H1 (cell line): ENCODE data around the gene BET1L.

Source experiments
- BCL11A ChIP-seq, 2 experiments: IDR thresholded peaks; one replicate each; pipeline ENCODE4 v1.6.1; 2011; ENCODE audit warnings: low read depth in 2 of 2, low read length in 2 of 2, mild to moderate bottlenecking in 2 of 2
- EZH2 ChIP-seq: fragments of 200-600 bp; sonication (generic); IDR thresholded peaks from 2 replicates; pipeline ENCODE4 v1.7.1; 2012; ENCODE audit warnings: low read depth, mild to moderate bottlenecking, moderate library complexity, low read length, inconsistent platforms; ENCODE audit not compliant: severe bottlenecking
- POLR2AphosphoS5 ChIP-seq: IDR thresholded peaks from 2 replicates; pipeline ENCODE4 v1.6.1; 2011; ENCODE audit warnings: low read depth, low read length
- TCF12 ChIP-seq: IDR thresholded peaks from 2 replicates; pipeline ENCODE4 v1.6.1; 2011; ENCODE audit warnings: low read depth, mild to moderate bottlenecking, low read length
- TF ChIP-seq, protein P1 (sequence below), 3 experiments: IDR thresholded peaks; 1 replicate in 2 of 3; 2 replicates in 1 of 3; pipeline versions ENCODE4 v1.5.1 to v1.6.1; 2011; ENCODE audit warnings: low read length in 3 of 3, mild to moderate bottlenecking in 3 of 3, inconsistent platforms in 2 of 3, low read depth in 1 of 3, moderate library complexity in 1 of 3; ENCODE audit not compliant: insufficient read depth in 1 of 3; ENCODE audit errors: control extremely low read depth in 1 of 3

DNA sequence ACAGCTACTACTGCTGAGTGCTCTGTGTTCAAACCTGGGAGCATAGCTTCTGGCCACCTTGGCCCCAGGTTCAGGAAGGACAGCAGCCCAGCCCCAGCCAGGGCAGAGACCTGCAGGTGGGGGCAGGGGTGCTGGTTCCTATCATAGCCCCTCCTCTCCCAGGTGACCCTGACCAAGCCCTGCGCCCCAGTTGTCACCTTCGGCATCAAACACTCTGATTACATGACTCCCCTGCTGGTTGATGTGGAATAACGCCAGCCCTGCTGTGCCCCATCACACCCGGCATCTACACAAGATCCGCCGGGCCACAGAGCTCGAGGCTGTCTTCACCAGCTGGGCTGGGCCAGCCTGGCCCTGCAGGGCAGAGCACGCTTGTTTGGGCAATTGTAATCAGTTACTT is 7.4 kb downstream of the BET1L start:
- TF ChIP-seq TCF12 (no peak), EZH2 (no peak), BCL11A (IDR thresholded peaks at IDR 0.05; ENCODE audit: low read depth in 2 of 2, low read length in 2 of 2) (no peak), POLR2AphosphoS5 (no peak)
- TF ChIP-seq, protein P1, sequence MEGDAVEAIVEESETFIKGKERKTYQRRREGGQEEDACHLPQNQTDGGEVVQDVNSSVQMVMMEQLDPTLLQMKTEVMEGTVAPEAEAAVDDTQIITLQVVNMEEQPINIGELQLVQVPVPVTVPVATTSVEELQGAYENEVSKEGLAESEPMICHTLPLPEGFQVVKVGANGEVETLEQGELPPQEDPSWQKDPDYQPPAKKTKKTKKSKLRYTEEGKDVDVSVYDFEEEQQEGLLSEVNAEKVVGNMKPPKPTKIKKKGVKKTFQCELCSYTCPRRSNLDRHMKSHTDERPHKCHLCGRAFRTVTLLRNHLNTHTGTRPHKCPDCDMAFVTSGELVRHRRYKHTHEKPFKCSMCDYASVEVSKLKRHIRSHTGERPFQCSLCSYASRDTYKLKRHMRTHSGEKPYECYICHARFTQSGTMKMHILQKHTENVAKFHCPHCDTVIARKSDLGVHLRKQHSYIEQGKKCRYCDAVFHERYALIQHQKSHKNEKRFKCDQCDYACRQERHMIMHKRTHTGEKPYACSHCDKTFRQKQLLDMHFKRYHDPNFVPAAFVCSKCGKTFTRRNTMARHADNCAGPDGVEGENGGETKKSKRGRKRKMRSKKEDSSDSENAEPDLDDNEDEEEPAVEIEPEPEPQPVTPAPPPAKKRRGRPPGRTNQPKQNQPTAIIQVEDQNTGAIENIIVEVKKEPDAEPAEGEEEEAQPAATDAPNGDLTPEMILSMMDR (IDR thresholded peaks at IDR 0.05; ENCODE audit: control extremely low read depth in 1 of 3, insufficient read depth in 1 of 3, low read depth in 1 of 3, low read length in 3 of 3), result no peak
